Duodenal mucosa (tissue), 2 donors: ENCODE data around the gene MIDN.

Experiments
- H3K27ac ChIP-seq: one replicate; pipeline ENCODE4 v1.7.0; 2013; ENCODE audit warnings: low read depth, low read length
- H3K27me3 ChIP-seq, 2 donors: one replicate each; pipeline ENCODE4 v1.7.0; 2013; ENCODE audit warnings: low read length in 2 of 2, control low read depth in 1 of 2; ENCODE audit not compliant: insufficient read depth in 2 of 2, control insufficient read depth in 1 of 2
- H3K36me3 ChIP-seq, 2 donors: one replicate each; pipeline ENCODE4 v1.7.0; 2013; ENCODE audit warnings: low read length in 2 of 2, control low read depth in 1 of 2; ENCODE audit not compliant: insufficient read depth in 2 of 2, control insufficient read depth in 1 of 2
- H3K4me1 ChIP-seq, 2 donors: one replicate each; pipeline ENCODE4 v1.7.0; 2013; ENCODE audit warnings: low read length in 2 of 2, control low read depth in 1 of 2; ENCODE audit not compliant: insufficient read depth in 2 of 2, control insufficient read depth in 1 of 2
- H3K4me3 ChIP-seq, 2 donors: one replicate each; pipeline ENCODE4 v1.7.0; 2013; ENCODE audit warnings: low read length in 2 of 2, low read depth in 1 of 2
- H3K9ac ChIP-seq, 2 donors: one replicate each; pipeline ENCODE4 v1.7.0; 2013; ENCODE audit warnings: low read length in 2 of 2, low read depth in 1 of 2
- H3K9me3 ChIP-seq, 2 donors: one replicate each; pipeline ENCODE4 v1.7.0; 2013; ENCODE audit warnings: low read length in 2 of 2, control low read depth in 1 of 2; ENCODE audit not compliant: control insufficient read depth in 1 of 2

Gene MIDN

DNA sequence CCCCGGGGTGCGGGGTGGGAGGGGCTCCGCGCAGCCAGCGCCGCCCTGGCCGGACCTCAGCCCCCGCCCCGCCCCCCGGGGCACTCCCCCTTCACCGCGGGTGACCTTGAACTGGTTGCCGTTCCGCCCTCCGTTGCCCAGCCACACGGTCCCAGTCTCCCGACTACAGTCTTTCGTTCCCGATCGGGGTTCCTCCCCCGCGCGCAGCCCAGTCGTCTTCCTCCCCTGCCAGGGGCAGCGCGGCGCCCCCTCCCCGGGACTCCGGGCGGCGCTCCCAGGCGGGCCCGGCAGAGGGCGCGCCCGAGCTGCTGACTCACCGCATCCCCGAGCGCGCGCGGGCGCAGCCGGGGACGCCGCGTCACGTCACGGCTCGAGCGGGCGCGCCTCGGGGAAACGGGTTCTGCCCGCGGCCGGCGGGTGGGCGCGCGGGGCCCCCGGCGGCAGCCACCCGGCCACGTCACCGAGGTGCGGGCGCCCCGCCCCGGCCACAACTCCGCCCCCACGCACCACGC lies 459 bp downstream of the MIDN start:
- Histone ChIP-seq H3K4me3 (peak overlapping the region; percentile 72 to 74), H3K4me1 (peaks cover 38 to 43% of the 10 kb centered on the region in 2 donors), H3K9ac (peak overlapping the region; percentile 70 to 78)

DNA sequence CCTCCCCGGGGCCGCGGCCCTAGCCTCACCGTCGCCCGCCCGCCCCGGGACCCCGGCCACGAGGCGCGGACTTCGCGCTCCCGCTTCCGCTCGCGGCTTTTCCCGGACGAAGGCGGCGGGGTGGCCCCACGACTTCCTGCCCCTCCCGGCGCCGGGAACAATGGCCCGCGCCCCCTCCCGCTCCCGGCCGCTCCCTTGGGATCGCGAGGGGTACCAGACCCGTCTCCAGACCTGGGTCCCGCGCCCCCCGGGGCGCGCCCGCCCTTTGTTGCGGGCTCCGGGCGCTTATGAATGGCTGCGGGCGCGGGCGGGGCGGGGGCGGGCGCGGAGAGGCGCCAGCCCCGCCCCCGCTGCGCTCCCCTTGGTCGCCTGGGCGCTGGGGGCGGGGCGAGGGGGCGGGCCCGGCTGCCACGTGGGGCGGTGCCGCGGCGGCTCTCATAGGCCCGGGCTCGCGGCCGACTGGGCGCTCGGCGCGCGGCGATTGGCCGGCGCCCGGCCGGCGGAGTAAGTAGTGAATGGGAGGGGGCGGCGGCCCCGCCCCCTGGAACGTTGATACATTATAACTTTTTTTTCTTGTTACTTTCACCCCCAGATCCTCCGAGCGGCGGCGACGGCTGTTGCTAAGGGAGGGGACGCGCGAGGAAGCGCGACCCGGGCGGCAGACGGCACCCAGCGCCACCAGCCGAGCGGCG lies 1.1 kb downstream of the MIDN start:
- Histone ChIP-seq H3K4me1 (peaks cover 38 to 43% of the 10 kb centered on the region in 2 donors), H3K4me3 (peak overlapping the region; percentile 62 to 82), H3K9me3 (no peaks in the 10 kb centered on the region), H3K9ac (peak overlapping the region; percentile 70 to 78), H3K27me3 (no peaks in the 10 kb centered on the region), H3K36me3 (peaks cover 5 to 6% of the 10 kb centered on the region in 2 donors), H3K27ac (peak overlapping the region; percentile 100)

More for the DNA sequence above, 459 bp downstream of the MIDN start:
- Histone ChIP-seq H3K9me3 (no peaks in the 10 kb centered on the region), H3K36me3 (peaks cover 0 to 4% of the 10 kb centered on the region in 2 donors), H3K27ac (peak overlapping the region; percentile 100), H3K27me3 (no peaks in the 10 kb centered on the region)

DNA sequence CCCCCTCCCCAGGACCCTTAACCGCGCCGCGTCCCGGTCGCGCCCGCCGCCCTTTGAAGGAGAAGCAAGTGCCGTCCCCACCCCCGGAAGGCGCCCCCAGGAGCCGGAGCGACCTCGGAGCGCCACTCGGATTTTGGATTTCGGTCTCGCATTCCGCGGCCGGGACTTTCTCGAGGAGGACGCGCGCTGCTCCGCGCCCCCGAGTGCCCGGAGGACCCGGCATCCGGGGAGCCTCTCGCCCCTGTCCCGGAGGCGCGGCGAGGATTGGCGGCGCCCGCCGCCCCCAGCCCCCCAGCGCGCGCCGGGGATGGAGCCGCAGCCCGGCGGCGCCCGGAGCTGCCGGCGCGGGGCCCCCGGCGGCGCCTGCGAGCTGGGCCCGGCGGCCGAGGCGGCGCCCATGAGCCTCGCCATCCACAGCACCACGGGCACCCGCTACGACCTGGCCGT lies 1.6 kb downstream of the MIDN start:
- Histone ChIP-seq H3K4me3 (peak overlapping the region; percentile 62 to 82), H3K27me3 (no peaks in the 10 kb centered on the region), H3K9me3 (no peaks in the 10 kb centered on the region), H3K36me3 (peaks cover 11% of the 10 kb centered on the region in 2 donors), H3K4me1 (peaks cover 37 to 42% of the 10 kb centered on the region in 2 donors), H3K9ac (peak overlapping the region; percentile 61 to 70), H3K27ac (peak overlapping the region; percentile 98)

DNA sequence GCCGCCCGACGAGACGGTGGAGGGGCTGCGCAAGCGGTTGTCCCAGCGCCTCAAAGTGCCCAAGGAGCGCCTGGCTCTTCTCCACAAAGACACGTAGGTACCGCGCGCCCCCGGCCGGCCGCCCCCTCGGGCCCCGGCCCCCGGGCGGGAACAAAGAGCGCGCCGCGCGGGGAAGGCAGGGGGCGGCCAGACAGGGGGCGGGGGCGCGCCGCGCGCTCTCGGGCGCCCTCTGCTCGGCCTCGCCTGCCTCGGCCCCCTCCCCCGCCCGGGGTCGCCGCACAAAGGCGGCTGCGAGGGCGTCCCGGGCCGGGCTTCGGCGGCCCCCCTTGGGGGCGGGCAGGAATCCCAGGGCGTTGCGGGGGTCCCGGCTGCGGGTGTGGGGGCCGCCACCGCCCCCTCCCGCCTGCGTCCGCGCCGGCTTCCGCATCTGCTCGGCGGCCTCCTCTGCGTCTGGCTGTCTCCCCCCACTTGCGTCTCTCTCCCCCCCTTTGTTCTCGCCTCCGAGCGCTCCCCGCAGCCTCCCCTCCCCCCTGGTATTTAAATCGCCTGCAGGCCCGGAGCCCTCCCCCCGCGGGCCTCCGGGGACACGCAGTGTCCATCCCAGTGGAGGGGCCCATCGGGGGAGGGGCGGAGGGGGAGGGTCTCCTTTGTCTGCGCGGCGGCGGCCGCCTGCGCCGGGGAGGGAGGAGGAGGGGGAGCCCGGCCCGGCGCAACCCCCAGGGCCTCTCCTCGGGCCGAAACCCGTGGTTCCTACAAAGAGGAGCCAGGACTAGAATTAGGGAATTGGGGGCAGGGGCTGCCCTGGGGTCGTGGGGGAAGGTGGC lies 2.3 kb downstream of the MIDN start:
- Histone ChIP-seq H3K36me3 (peaks cover 17 to 18% of the 10 kb centered on the region in 2 donors), H3K9me3 (no peaks in the 10 kb centered on the region), H3K4me3 (peak overlapping the region; percentile 80 to 82), H3K27ac (peak overlapping the region; percentile 98), H3K4me1 (peaks cover 32 to 38% of the 10 kb centered on the region in 2 donors), H3K27me3 (no peaks in the 10 kb centered on the region), H3K9ac (peak overlapping the region; percentile 85)

DNA sequence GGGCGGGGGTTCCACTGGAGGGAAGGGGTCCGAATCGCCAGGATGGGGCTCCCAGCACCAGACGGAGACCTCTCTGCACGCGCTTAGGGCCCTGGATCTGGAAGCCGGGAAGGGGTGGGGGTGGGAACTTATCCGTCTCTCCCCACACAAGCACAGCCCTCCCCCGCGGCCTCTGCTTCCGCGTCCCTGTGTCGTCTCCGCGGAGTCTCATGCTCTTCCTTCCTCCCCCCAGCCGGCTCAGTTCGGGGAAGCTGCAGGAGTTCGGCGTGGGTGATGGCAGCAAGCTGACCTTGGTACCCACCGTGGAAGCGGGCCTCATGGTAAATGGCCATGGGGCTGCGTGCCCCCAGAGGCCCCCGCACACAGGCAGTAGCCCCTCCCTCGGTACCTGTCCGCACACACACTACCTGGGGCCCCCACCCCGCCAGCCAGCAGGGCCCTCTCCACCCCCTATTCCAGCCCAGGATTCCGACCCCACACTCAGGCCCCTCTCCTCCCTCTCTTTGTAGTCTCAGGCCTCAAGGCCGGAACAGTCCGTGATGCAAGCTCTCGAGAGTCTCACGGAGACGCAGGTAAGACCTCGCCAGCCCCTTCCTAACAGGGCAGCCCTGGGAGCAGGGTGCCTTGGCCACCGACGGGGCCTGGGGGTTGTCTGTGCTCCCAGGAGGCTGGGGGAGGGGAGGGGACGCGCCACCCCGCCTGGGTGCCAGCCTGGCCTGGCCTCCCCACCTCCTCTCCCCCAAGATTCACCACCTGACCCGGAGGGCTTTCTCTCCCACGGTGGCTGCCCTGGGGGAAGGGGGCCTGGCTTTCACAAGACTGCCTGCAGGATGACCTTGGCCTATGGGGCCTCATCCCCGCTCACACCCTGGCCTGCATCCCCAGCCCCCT lies 3.2 kb downstream of the MIDN start:
- Histone ChIP-seq H3K4me1 (peaks cover 26 to 33% of the 10 kb centered on the region in 2 donors), H3K4me3 (peak overlapping the region; percentile 80 to 82), H3K27me3 (no peaks in the 10 kb centered on the region), H3K27ac (peak overlapping the region; percentile 98), H3K9me3 (no peaks in the 10 kb centered on the region), H3K36me3 (peaks cover 21 to 23% of the 10 kb centered on the region in 2 donors), H3K9ac (peak overlapping the region; percentile 85)

DNA sequence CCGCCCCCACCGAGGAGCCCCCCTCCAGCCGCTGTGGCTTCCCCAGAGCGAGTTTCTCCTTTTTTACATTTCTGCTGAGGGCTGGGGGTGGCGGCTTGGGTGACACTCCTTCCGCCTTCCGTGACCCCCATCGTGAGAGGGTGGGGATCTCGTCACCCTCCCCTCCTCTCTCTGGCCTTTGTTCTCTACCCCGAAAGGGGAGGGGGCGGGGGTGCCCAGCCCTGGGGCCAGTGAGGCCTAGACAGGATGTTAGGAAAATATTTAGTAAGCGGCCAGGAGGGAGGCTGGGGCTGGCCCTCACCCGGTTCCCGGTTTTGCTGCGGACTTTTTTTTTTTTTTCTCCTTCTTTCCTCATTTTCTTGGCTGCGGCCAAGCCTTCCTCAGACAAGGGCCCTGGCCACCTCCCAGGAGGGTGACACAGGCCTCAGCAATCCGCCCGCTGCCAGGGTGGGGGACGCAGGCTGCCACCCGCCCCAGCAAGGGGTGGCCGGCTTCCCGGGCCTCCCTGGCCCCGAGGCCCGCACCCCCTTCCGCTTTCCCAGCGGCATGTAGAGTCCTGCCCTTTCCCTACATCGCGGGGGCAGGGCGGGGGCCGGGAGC lies 3.9 kb downstream of the MIDN start:
- H3K9ac ChIP-seq = peak overlapping the region; percentile 32 to 85
- peak overlapping the region; percentile 98 for H3K27ac ChIP-seq
- H3K36me3 ChIP-seq = peaks cover 21 to 29% of the 10 kb centered on the region in 2 donors
- H3K4me1 ChIP-seq = peaks cover 26 to 34% of the 10 kb centered on the region in 2 donors
- H3K27me3 ChIP-seq = no peaks in the 10 kb centered on the region
- H3K4me3 ChIP-seq = peak overlapping the region; percentile 80 to 82
- no peaks in the 10 kb centered on the region for H3K9me3 ChIP-seq

DNA sequence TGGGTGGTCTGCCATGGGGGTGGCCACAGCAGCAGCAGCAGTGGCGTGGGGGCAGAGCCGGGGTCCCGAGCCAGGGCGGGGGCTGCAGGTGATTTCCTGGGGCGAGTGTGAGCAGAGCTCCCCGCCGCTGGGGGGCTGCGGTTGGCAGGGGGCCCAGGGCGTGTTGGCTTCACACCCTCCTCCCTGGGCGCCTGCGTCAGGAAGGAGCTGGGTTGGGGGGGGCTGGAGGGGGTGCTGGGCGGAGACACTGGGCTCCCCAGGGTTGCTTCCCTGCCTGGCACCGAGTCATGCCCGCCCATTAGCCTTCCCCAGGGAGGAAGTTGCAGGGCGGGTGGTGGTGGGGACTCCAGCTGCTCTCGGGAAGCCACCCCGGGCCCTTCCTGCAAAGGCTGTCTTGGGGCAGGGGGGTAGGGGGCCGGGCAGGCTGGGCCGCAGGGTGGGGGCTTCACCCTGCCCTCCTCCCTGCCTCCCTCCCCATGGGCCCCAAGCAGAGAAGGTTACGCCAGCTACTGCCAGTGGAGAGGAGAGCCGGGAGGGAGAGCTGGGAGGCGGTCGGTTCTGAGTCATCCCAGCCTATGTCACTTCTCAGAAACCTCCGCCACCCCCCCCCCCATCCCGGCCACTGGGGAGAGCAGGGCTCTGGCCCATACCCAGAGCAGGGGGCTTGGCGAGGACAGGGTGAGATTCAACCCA lies 4.6 kb downstream of the MIDN start:
- peaks cover 22 to 34% of the 10 kb centered on the region in 2 donors for H3K4me1 ChIP-seq
- H3K4me3 ChIP-seq = peak overlapping the region; percentile 80 to 82
- H3K9ac ChIP-seq = peak overlapping the region; percentile 69 to 85
- peaks cover 24 to 29% of the 10 kb centered on the region in 2 donors for H3K36me3 ChIP-seq
- no peaks in the 10 kb centered on the region for H3K9me3 ChIP-seq
- H3K27ac ChIP-seq = peak overlapping the region; percentile 98
- no peaks in the 10 kb centered on the region for H3K27me3 ChIP-seq

DNA sequence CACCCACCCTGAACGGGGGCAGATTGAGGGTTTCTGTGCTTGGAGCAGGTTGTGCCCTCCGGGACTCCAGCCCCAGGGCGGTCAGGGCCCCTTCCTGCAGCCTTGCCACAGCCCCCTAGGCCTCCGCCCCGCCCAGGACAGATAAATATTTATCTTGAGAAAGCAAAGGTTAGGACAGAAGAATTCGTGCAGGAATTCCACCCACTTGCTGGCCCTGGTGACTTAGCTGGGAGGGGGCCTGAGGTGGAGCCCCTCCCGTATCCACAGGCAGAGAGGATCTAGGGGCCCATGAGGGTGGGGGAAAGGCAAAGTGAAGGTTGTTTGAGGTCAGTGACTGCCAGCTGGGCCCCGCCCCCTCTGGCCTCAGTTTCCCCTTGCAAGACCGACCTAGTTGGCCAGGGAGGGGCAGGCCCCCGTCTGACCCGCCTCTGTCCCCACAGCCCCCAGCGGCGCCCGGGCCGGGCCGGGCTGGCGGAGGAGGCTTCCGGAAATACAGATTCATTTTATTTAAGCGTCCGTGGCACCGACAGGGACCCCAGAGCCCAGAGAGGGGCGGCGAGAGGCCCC lies 5.2 kb downstream of the MIDN start:
- Histone ChIP-seq H3K9me3 (no peaks in the 10 kb centered on the region), H3K4me3 (peak overlapping the region; percentile 80 to 82), H3K27ac (peak overlapping the region; percentile 98), H3K9ac (peak overlapping the region; percentile 69 to 85), H3K36me3 (peaks cover 24 to 29% of the 10 kb centered on the region in 2 donors), H3K27me3 (no peaks in the 10 kb centered on the region), H3K4me1 (peaks cover 25 to 36% of the 10 kb centered on the region in 2 donors)
